Stimulated activated CD4-positive, alpha-beta T cell treated with anti-CD3 and anti-CD28 coated beads, Interleukin-4, amount 100 ng/mL, for 48 hours (primary cell): ENCODE data around the gene SLC6A13.
"Not testable (repeated sequence)": the region's sequence is repeated elsewhere in the genome, so short reads cannot be mapped to it uniquely, and the experiment has no call there.

Experiments
- DNase-seq, 2 donors: peaks; one replicate each; pipeline ENCODE4 v3.0.0-alpha.2; 2020; ENCODE audit warnings: low read depth in 2 of 2

The SLC6A13 gene

DNA sequence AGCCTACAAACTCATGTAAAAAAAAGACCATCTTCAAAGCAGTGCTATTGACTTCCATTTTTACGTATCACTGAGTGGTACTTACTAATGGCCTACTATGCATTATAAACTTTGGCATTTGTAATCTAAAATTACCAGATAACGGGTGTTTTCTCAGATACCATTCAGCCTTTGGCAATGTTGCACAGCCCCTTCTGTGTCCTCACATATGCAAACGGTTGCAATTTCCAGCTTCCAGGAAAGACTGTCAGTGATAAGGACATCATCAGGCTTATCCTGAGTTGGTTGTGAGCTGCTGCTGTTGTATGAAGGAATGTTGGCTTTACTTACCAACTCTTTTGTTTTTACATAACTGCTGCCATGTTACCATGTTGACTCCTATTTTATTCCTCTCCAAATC, 1.6 kb upstream of the SLC6A13 start:
- no peak for DNase-seq

- no peak for DNase-seq
These were observed 938 bp upstream of the SLC6A13 start for GRCh38 chr12:263574-263973.

DNA sequence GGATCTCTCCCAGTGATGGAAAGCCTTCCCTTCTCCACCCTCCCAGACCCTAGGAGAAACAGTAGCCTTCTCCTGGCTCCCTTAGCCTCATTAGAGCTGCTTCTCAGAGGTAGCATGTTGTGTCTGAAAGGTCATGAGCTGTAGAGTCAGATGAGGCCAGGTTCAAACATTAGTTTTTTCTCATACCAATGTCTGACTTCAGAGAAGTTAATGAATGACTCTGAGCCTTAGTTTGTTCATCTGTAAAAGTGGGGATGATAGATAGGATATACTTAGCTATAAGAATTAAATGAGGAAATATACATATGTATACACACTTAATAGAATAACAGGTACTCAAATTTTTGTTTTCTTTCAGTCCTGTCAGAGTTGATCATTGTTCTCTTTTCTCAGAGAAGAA, 523 bp downstream of the SLC6A13 start:
- no peak for DNase-seq

DNA sequence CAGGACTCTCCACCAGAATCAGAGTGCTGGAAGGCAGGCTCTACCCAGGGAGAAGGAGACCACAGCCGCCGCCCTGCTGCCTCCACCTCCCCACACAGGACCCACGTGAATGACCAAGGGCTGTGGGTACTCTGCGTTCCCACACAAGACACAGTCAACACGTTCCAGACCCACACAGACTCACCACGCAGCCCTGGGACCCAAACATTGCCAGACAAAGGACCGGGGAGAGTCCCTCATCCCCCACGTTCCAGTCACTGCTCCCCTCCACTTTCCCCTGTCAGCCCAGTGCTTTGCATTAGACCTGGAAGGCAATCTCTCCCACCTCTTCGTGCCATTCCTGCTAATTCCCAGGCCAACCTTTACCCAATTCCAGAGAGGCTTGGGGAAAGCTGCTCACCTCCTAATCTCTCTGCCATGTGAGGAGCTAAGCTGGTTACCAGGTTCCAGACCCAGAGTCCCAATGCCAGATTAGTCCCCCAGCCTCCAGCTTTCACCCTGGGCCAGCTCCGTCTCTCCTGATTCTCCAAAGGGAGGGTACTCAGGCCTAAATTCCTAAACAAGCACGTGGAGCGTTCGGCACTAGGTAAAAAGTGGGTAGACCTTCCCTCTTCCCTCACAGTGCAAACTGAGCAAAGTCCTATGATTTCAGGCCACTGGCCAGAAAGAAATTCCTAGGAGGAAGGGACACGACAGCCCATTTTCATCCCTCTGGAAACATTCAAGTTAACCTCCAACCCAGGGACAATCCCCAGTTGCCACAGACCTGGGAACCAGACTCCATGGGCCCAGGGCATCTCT, 4.9 kb downstream of the SLC6A13 start:
- DNase-seq: no peak

- DNase-seq: no peak
These were observed 5.7 kb downstream of the SLC6A13 start for GRCh38 chr12:256958-257357.

GRCh38 chr12:256225-256624, 6.4 kb downstream of the SLC6A13 start:
- DNase-seq: no peak

GRCh38 chr12:254912-255311, 7.7 kb downstream of the SLC6A13 start:
- no peak for DNase-seq

DNA sequence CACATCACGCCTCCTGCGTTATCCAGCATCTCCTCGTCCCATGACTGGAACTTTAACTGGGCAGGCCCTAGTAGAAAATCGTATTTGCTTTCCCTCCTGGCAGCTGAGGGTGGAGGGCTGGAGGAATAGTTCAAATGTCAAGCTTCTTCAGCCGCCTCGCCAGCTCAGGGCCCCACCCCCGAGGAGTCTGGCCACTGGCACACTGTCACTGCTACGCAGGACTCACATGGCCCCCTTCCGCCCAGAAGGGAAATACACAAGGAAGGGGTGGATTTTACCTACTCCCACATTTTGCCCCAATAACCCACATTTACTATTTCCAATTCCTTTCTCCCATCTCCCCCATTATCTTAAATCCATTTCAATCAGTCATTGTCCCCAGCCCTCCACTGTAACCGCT, 8.6 kb downstream of the SLC6A13 start:
- DNase-seq: no peak

- no peak for DNase-seq
These were observed 9.4 kb downstream of the SLC6A13 start for GRCh38 chr12:253116-253831.

DNA sequence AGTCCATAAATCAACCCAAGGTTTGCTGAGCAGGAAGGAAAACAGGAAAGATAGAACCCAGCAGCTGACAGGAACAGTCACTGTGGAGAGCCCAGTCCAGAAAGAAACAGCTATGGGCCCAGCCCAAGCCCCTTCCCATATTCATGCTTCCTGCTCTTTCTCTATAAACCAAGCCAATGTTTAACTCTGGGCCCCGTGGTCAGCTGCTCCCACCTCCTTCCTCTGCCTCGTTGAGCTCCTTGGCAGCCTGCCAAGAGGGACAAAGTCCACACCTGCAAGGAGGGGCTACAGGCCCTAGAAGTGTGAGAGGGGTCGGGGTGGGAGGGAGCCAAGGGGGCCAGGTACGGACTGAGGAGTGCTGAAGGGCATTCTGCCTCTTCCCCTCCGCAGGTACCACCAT, 10.0 kb downstream of the SLC6A13 start:
- DNase-seq: no peak

- DNase-seq: no peak
These were observed 15.4 kb downstream of the SLC6A13 start for GRCh38 chr12:247271-247670.

DNA sequence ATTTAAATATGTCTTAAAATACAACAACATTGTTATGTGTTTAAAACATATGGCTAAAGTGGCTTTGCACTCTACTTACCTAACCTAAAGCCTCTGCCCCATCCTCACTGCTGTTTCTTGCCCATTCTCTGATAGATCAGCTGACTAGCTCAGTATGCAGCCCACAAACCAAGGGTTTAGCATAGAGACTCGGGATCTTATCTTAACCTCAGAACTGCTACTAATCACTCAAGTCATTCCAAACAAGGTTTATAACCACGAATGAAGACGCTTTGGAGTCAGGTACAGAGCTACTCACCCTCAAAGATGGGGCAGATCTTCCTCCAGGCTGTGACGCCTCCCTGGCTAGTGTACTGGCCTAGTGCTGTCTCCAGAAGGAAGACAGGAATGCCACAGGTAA, 19.3 kb downstream of the SLC6A13 start:
- DNase-seq: no peak

DNA sequence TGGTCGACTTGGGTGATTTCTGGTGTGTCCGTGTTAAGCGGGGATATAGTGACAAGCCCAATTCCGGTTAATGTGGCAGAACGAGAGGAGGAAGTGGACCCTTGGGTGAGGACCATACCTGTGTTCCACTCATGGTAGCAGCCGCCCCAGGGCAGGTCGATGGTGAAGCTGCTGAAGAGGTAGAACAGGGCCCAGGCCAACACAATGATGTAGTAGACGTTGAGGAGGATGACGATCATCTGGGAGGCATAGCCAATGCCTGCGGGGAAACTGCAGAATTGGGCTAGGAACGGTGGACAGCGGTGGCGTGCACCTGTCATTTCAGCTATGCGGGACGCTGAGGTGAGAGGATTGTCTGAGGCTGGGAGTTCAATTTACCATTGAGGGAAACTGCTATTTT, 20.1 kb downstream of the SLC6A13 start:
- DNase-seq: no peak

GRCh38 chr12:241266-241665, 21.4 kb downstream of the SLC6A13 start:
- no peak for DNase-seq

DNA sequence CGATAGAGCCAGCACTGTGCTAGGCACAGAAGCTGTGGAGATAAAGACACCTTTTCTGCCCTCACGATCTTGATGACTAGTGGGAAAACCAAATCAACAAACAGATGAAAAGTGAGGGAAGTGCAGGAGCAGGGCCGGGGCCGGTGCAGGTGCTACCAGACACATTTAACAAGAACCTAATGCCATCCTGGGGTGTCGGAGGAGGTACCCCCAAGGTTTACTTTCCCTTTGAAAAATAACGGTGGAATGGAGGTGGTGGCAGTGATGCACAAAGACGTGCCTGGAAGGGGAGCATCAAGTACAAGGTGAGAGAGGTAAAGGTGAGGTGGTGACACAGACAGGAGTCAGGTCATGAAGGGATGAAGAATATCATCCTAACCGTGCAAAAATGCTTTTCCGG, 22.1 kb downstream of the SLC6A13 start:
- no peak for DNase-seq

GRCh38 chr12:238736-239398, 23.8 kb downstream of the SLC6A13 start:
- no peak for DNase-seq

- no peak for DNase-seq
These were observed 24.5 kb downstream of the SLC6A13 start for GRCh38 chr12:238116-238515.

- no peak for DNase-seq
These were observed 25.4 kb downstream of the SLC6A13 start for GRCh38 chr12:237026-237815.

DNA sequence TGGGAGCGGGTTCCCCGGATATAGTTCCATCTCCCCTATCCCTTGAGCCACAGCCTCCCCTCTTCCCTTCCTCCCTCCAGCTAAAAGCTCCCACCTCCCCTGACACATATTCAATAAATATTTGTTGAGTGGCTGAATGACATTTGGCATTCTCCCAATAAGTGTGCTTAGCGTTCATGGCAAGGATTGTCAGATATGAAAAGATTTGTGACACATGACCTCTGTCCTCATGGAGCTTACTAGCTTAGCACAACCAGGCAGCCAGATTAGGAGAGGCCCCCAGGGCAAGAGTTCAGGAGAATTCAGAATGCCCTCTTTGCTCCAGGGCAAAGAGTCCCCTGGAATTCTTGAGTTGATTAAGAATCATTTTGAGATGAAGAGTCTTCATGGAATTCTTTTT, 26.2 kb downstream of the SLC6A13 start:
- no peak for DNase-seq

DNA sequence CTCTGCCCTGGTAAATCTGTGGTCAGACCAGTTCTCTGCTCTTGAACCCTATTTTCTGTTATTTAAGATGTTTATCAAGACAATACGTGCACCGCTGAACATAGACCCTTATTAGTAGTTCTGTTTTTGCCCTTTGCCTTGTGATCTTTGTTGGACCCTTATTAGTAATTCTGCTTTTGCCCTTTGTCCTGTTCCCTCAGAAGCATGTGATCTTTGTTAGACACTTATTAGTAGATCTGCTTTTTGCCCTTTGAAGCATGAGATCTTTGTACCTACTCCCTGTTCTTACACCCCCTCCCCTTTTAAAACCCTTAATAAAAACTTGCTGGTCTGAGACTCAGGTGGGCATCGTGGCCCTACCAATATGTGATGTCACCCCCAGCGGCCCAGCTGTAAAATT, 26.7 kb downstream of the SLC6A13 start:
- DNase-seq: not testable (repeated sequence)

- DNase-seq: no peak
These were observed 27.7 kb downstream of the SLC6A13 start for GRCh38 chr12:234891-235415.

GRCh38 chr12:234019-234418, 28.6 kb downstream of the SLC6A13 start:
- no peak for DNase-seq
